GM12873 (cell line): ENCODE measurements around the gene EPC2.

Experiments used
- CTCF ChIP-seq: IDR thresholded peaks from 2 replicates; pipeline ENCODE4 v1.5.1; 2012; ENCODE audit warnings: low read depth, mild to moderate bottlenecking, moderate library complexity, low read length, control low read depth; ENCODE audit not compliant: insufficient read depth; ENCODE audit errors: missing control alignments

The EPC2 gene

DNA sequence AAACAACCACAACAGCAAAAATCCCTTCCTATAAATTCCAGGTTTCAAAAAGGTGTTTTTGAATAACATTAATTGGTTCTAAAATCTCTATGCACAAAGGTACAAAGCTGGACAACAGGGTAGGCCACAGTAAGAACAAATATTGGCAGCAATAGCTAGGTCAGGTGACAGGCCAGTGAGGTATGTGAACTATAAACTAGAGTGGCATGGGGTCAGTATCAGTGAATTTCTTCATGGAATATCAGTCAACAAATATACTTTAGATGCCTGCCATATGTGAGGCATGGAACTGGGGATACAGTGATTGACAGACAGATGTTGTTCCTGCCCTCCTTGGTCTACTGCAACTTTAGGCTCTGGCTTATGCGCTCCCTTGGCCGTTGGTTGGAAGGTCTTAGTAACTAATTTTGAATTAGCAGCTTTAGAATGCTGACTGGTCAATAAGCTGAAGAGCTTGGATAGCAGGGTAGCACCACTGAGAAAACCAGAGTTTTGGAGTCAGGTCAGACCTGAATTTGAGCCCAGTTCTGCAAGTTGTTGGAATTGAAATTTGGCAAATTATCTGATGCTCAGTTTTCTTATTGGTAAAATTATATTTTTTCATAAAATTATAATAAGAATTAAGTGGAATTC, 2.3 kb upstream of the EPC2 start:
- TF ChIP-seq CTCF: no peak

GRCh38 chr2:148642891-148643416, 1.6 kb upstream of the EPC2 start:
- TF ChIP-seq CTCF: no peak

DNA sequence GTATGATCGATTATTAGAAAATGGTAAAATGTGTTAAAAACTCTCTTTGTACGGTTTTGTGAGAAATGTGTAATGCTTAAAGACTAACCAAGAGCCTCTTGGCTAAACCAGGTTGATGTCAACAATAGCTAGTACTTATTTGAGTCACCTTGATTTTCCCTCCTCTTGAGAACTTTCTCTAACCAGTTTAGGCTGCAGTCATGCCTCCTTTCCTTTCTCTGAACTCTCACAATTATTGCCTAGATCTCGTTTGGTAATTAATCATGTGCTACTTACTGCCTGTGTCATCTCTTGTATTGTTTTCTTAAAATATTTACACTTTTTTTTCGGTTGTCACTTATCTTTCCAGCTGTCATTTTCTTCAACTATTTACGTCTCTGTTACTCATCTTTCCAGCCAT, 1.1 kb upstream of the EPC2 start:
- no peak for TF ChIP-seq CTCF

DNA sequence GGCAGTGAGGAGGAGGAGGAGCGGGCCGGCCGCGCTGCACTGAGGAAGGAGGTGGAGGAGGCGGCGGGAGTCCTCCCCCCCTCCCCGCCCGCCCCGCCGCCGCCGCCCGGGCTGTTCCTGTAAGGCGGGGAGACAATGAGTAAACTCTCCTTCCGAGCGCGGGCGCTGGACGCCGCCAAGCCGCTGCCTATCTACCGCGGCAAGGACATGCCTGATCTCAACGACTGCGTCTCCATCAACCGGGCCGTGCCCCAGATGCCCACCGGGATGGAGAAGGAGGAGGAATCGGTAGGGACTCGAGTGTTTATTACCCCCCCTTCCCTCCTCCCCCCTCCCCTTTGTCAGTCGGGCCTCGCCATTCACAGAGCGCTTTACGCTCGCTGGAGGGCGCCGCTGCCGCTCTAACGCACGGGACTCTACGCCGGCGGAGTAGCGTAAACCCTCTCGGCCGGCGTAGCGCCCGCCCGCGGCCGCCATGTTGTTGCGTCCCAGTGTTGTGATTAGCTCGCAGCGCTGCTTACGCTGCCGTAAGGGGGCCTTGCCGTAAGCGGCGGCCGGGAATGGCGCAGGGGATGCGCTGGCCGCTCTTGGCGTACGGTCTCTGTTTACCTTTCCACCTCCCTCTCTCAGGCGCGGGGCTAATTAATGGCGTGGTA, 460 bp downstream of the EPC2 start:
- TF ChIP-seq CTCF: no peak

DNA sequence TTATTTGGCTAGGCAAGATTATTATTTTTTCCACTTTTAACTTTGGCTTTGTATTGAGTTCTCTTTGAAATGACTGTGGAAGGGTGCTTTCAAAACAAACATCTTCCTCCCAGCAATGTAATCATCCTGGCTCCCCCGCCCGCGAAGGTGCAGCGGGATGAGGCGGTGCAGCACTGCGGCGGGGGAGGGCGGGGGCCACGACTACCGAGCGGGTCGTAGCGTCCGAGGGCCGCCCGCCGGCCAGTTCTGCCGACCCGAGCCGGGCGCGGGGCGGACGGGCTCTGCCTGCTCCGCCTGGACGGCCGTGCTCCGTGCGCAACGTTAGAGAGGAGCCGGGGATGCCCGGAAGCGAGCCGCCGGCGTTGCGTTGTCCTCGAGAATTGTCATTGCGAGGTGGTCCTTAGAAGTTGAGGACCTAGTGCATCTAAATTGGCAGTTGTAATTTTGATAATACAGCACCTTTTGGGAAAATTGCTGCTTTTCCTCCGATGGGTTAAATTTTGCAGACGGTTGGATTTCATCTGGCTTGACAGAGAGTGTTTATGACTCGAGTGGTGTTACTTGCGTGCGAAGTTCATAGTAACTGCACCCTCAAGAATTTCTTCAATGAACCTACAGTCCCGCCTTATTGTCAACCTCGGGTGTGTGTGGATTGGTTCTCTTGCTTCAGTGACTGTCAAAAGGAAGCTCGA, 1.1 kb downstream of the EPC2 start:
- TF ChIP-seq CTCF: no peak

- no peak for TF ChIP-seq CTCF
These were observed 1.6 kb downstream of the EPC2 start for GRCh38 chr2:148646231-148646559.

DNA sequence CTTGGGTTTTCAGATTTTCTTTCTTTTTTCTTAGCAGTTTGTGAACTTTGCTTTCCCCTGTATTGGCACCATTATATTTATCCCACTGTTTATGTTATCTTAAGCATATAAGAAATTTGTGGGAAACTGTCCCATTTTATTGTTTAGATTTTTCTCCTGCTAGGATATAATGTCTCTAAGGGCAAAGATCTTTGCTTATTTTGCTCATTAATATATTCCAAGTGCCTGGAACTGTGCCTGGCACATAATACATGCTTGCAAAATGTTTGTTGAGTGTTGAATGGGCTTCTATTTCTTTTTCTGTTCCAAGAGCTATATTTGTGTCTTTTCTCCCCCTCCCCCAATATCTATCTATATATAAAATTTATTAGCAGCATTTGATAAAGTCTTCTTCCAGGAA, 5.4 kb downstream of the EPC2 start:
- no peak for TF ChIP-seq CTCF
